ENCODE measurements around the gene TMEM263.

The TMEM263 gene

DNA sequence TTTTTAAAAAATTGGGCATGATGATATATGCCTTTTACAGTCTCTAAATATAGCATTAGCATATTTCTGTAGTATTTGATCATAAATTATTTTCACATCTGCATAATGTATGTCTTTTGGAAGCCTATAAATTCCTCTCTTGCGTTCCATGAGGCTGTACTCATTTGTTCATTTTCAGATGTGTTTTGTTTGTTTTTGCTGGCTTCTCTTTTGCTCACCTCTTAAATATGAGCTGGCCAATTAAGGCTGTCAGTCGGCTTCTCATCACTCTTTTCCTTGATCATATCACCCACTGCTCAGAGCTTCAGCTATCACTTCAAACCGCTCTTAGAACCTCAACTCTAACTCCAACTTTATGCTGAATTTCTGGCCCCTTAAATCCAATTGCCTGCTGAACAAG lies 6.6 kb downstream of the TMEM263 start:
- no peak overlapping the region for H3K27ac ChIP-seq
- TF ChIP-seq, protein P1, sequence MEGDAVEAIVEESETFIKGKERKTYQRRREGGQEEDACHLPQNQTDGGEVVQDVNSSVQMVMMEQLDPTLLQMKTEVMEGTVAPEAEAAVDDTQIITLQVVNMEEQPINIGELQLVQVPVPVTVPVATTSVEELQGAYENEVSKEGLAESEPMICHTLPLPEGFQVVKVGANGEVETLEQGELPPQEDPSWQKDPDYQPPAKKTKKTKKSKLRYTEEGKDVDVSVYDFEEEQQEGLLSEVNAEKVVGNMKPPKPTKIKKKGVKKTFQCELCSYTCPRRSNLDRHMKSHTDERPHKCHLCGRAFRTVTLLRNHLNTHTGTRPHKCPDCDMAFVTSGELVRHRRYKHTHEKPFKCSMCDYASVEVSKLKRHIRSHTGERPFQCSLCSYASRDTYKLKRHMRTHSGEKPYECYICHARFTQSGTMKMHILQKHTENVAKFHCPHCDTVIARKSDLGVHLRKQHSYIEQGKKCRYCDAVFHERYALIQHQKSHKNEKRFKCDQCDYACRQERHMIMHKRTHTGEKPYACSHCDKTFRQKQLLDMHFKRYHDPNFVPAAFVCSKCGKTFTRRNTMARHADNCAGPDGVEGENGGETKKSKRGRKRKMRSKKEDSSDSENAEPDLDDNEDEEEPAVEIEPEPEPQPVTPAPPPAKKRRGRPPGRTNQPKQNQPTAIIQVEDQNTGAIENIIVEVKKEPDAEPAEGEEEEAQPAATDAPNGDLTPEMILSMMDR (IDR thresholded peaks at IDR 0.05): no peak
- no peak for TF ChIP-seq ZFX (IDR thresholded peaks at IDR 0.05; ENCODE audit: borderline replicate concordance)

DNA sequence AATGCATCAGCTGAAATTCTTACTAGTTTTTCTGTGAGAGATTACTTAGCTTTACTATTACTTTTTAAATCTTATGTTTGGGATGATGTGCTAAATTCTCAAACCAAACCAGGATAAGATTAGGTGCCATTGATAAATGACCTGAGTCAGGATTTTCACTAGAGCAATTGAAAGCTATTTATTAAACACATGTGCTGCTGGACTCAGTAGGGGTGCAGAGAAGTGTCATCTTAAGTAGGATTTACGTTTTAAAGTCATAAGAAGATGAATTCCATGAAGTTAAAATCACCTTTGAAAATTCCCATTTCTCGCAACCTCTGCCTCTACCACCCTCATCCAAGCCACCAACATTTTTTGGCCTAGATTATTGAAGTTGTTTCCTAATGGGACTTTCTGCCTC lies 8.8 kb downstream of the TMEM263 start:
- H3K27ac ChIP-seq: no peak overlapping the region
- TF ChIP-seq, protein P1 (IDR thresholded peaks at IDR 0.05): no peak
- TF ChIP-seq ZFX (IDR thresholded peaks at IDR 0.05; ENCODE audit: borderline replicate concordance): no peak

DNA sequence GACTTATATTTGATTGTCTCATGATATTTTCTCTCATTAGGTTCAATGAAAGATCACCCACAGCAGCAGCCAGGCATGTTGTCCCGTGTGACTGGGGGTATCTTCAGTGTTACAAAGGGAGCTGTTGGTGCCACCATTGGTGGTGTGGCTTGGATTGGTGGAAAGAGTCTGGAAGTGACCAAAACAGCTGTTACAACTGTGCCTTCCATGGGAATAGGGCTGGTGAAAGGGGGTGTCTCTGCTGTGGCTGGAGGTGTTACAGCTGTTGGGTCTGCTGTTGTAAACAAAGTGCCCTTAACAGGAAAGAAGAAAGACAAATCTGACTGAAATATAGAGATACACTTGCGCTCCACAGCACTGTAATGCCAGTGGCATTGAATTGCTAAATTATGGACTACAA lies 15.4 kb downstream of the TMEM263 start:
- TF ChIP-seq ZFX (IDR thresholded peaks at IDR 0.05; ENCODE audit: borderline replicate concordance): no peak
- TF ChIP-seq, protein P1 (IDR thresholded peaks at IDR 0.05): no peak
- no peak overlapping the region for H3K27ac ChIP-seq

- no peak overlapping the region for H3K27ac ChIP-seq
- TF ChIP-seq ZFX (IDR thresholded peaks at IDR 0.05; ENCODE audit: borderline replicate concordance): no peak
- TF ChIP-seq, protein P1 (IDR thresholded peaks at IDR 0.05): no peak
Observed at GRCh38 chr12:106973545-106973944, 17.8 kb downstream of the TMEM263 start.

GRCh38 chr12:106974511-106974910 lies 18.8 kb downstream of the TMEM263 start:
- TF ChIP-seq, protein P1 (IDR thresholded peaks at IDR 0.05): no peak

DNA sequence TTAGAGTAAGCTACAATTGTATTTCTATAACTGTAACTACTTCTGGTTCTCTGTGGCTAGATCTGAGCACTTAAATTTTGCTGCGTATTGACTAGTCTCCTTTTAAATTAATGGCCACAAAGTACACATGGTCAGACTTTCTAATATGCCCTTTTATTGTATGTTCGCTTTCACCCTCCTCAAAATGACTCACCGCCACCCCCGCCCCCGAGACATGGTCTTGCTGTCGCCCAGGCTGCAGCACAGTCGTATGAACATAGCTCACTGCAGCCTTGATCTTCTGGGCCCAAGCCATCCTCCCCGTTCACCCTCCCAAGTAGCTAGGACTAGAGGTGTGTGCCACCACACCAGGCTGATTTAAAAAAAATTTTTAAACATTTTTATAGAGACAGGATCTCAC lies 19.4 kb downstream of the TMEM263 start:
- no peak overlapping the region for H3K27ac ChIP-seq
- no peak for TF ChIP-seq ZFX (IDR thresholded peaks at IDR 0.05; ENCODE audit: borderline replicate concordance)
- TF ChIP-seq, protein P1 (IDR thresholded peaks at IDR 0.05): no peak

More at GRCh38 chr12:106974511-106974910, 18.8 kb downstream of the TMEM263 start:
- H3K27ac ChIP-seq: no peak overlapping the region

DNA sequence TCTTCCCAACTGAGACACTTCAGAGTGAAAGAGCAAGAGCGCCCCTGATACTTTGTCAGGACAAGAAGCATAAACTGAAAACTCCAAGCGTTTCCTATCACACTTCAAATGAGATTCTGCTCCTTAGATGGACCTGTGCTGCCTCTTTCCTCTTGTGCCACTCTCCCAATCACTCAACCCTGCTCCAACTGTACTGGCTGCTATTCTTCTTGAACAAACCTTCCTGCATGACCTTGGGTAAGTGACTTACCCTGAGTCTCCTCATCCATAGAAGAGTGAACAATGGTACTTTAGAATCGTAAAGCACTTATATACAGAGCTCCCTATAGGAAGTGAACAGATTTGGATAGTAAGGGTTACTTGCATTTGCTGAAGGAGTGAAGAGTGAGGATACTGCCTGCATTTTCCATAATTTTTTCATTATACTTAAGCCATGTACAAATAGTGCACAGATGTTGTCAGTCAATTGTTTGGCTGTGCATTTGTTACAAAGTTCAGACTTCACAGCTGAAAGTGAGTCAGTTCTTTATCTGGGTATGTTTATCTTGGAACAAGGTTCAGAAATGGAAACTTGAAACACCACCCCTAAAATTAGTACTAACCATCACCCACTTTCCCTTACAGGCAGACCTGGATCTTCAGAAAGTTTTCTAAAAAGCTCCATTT lies 20.4 kb downstream of the TMEM263 start:
- no peak for TF ChIP-seq ZFX (IDR thresholded peaks at IDR 0.05; ENCODE audit: borderline replicate concordance)
- TF ChIP-seq, protein P1 (IDR thresholded peaks at IDR 0.05): no peak

More for the DNA sequence above, 20.4 kb downstream of the TMEM263 start:
- H3K27ac ChIP-seq: no peak overlapping the region
